ENCODE measurements around the gene MYMX.

DNA sequence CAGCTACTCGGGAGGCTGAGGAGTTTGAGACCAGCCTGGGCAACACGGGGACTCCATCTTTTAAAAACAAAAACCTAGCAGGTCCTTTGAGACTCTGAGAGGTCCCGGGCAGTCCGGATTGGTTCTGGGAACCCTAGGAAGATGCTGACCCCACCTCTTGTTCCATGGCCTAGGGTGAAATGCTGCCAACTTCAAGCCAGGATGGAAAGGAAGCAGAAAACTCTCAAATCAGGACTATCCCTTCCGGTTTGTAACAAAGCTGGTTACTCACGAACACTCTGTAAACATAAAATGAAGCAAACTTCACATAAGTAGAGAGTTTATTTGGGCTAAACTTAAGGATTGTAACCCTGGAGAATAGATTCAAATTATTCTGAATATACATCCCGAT lies 30.1 kb upstream of the MYMX start:
- TF ChIP-seq, protein P1, sequence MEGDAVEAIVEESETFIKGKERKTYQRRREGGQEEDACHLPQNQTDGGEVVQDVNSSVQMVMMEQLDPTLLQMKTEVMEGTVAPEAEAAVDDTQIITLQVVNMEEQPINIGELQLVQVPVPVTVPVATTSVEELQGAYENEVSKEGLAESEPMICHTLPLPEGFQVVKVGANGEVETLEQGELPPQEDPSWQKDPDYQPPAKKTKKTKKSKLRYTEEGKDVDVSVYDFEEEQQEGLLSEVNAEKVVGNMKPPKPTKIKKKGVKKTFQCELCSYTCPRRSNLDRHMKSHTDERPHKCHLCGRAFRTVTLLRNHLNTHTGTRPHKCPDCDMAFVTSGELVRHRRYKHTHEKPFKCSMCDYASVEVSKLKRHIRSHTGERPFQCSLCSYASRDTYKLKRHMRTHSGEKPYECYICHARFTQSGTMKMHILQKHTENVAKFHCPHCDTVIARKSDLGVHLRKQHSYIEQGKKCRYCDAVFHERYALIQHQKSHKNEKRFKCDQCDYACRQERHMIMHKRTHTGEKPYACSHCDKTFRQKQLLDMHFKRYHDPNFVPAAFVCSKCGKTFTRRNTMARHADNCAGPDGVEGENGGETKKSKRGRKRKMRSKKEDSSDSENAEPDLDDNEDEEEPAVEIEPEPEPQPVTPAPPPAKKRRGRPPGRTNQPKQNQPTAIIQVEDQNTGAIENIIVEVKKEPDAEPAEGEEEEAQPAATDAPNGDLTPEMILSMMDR (IDR thresholded peaks at IDR 0.05), result no peak
- no peak for TF ChIP-seq POLR2A (IDR thresholded peaks at IDR 0.05)

Measured in esophagus squamous epithelium (tissue), 4 donors.